ENCODE measurements around the gene TRIM56. TPM values are rescaled to one million over a fixed set of nuclear protein-coding genes. Genes with fewer than 3 reads are reported as not detected.
A peak's percentile ranks its signal among the peaks of the same experiment; 100 is the strongest.
"Not testable (repeated sequence)": the region's sequence is repeated elsewhere in the genome, so short reads cannot be mapped to it uniquely, and the experiment has no call there.

Gene TRIM56
- total RNA-seq, 1 experiment from 2014 or later: 9.9 TPM

- no peak for DNase-seq (ENCODE audit: low spot score)
- in situ Hi-C loops (cut with HindIII; ENCODE audit: low sequenced_read_pairs): no loop called here
These were observed 40.8 kb downstream of the TRIM56 start for GRCh38 chr7:101125989-101126650.

GRCh38 chr7:101126651-101127459 is 41.6 kb downstream of the TRIM56 start, which contains the start of gene SERPINE1:
Gene SERPINE1 (plus strand): TSS chr7:101127104. CDS start chr7:101128394, 1,290 bp downstream.
- in situ Hi-C loops (cut with HindIII; ENCODE audit: low sequenced_read_pairs): no loop called here
- peak; percentile 65 for DNase-seq (ENCODE audit: low spot score)

- no peak for DNase-seq (ENCODE audit: low spot score)
- in situ Hi-C loops (cut with HindIII; ENCODE audit: low sequenced_read_pairs): no loop called here
These were observed 42.3 kb downstream of the TRIM56 start for GRCh38 chr7:101127460-101128039.

GRCh38 chr7:101128040-101128834 is 43.0 kb downstream of the TRIM56 start:
- no peak for DNase-seq (ENCODE audit: low spot score)
- in situ Hi-C loops (cut with HindIII; ENCODE audit: low sequenced_read_pairs): no loop called here

GRCh38 chr7:101129603-101130117 is 44.4 kb downstream of the TRIM56 start:
- no peak for DNase-seq (ENCODE audit: low spot score)
- in situ Hi-C loops (cut with HindIII; ENCODE audit: low sequenced_read_pairs): no loop called here

- in situ Hi-C loops (cut with HindIII; ENCODE audit: low sequenced_read_pairs): not testable (repeated sequence)
These were observed 47.6 kb downstream of the TRIM56 start for GRCh38 chr7:101132626-101133600.

GRCh38 chr7:101133621-101134398 is 48.5 kb downstream of the TRIM56 start:
- DNase-seq (ENCODE audit: low spot score): no peak
- in situ Hi-C loops (cut with HindIII; ENCODE audit: low sequenced_read_pairs): no loop called here

More at GRCh38 chr7:101132626-101133600, 47.6 kb downstream of the TRIM56 start:
- not testable (repeated sequence) for DNase-seq (ENCODE audit: low spot score)

GRCh38 chr7:101134399-101134980 is 49.2 kb downstream of the TRIM56 start:
- no peak for DNase-seq (ENCODE audit: low spot score)
- in situ Hi-C loops (cut with HindIII; ENCODE audit: low sequenced_read_pairs): no loop called here

GRCh38 chr7:101137651-101138212 is 52.5 kb downstream of the TRIM56 start:
- DNase-seq (ENCODE audit: low spot score): no peak
- in situ Hi-C loops (cut with HindIII; ENCODE audit: low sequenced_read_pairs): no loop called here

- in situ Hi-C loops (cut with HindIII; ENCODE audit: low sequenced_read_pairs): no loop called here
- peak; percentile 68 for DNase-seq (ENCODE audit: low spot score)
These were observed 53.1 kb downstream of the TRIM56 start for GRCh38 chr7:101138213-101138870.

GRCh38 chr7:101140339-101140699 is 55.0 kb downstream of the TRIM56 start:
- no peak for DNase-seq (ENCODE audit: low spot score)
- in situ Hi-C loops (cut with HindIII; ENCODE audit: low sequenced_read_pairs): no loop called here

GRCh38 chr7:101140746-101141382 is 55.6 kb downstream of the TRIM56 start:
- in situ Hi-C loops (cut with HindIII; ENCODE audit: low sequenced_read_pairs): no loop called here
- DNase-seq (ENCODE audit: low spot score): no peak
